MCF 10A (cell line): ENCODE results near the gene RAPGEF1. TPM values are rescaled to one million over a fixed set of nuclear protein-coding genes. Genes with fewer than 3 reads are reported as not detected.

Source experiments
- BruUV-seq: library from RNA; stranded (reverse); fragments of 400-500 nt; replicated peaks from 2 replicates; lab custom pipeline; 2021; lab: Mats Ljungman, UMichigan
- CTCF ChIA-PET: fragments of 300-600 bp; sonication (Branson Sonifier 250); formaldehyde crosslinking; extraction: SDS; loops from one replicate; lab custom pipeline; 2021; ENCODE audit warnings: antibody characterized with exemption, inconsistent platforms; lab: Yijun Ruan, JAX
- POLR2A ChIA-PET: fragments of 300-600, 350-650 bp; sonication (Branson Sonifier 250); formaldehyde crosslinking; extraction: SDS; loops from one replicate; lab custom pipeline; 2020; ENCODE audit warnings: antibody characterized with exemption, inconsistent platforms; lab: Yijun Ruan, JAX
- DNase-seq: peaks from one replicate; pipeline ENCODE4 v3.0.0-alpha.2; 2018; ENCODE audit not compliant: unreplicated experiment
- H3K27ac Mint-ChIP-seq: one replicate; pipeline ENCODE4 v1.8.0; 2022; ENCODE audit warnings: mild to moderate bottlenecking, low read depth, mixed read lengths; ENCODE audit not compliant: unreplicated experiment
- H3K27me3 Mint-ChIP-seq: one replicate; pipeline ENCODE4 v1.8.0; 2022; ENCODE audit warnings: mixed read lengths; ENCODE audit not compliant: insufficient read depth, unreplicated experiment
- H3K36me3 Mint-ChIP-seq: one replicate; pipeline ENCODE4 v1.8.0; 2022; ENCODE audit warnings: mild to moderate bottlenecking, moderate library complexity, mixed read lengths; ENCODE audit not compliant: insufficient read depth, unreplicated experiment
- H3K4me1 Mint-ChIP-seq: one replicate; pipeline ENCODE4 v1.8.0; 2022; ENCODE audit warnings: mixed read lengths; ENCODE audit not compliant: insufficient read depth, unreplicated experiment
- H3K4me3 Mint-ChIP-seq: one replicate; pipeline ENCODE4 v1.8.0; 2022; ENCODE audit warnings: mild to moderate bottlenecking, moderate library complexity, mixed read lengths; ENCODE audit not compliant: unreplicated experiment
- H3K9me3 Mint-ChIP-seq: one replicate; pipeline ENCODE4 v1.8.0; 2022; ENCODE audit warnings: mixed read lengths; ENCODE audit not compliant: unreplicated experiment
- CTCF ChIP-seq: fragments of 200-600 bp; IDR thresholded peaks from one replicate; pipeline ENCODE4 v1.8.0; 2022; ENCODE audit warnings: antibody characterized with exemption, mild to moderate bottlenecking; ENCODE audit not compliant: unreplicated experiment
- intact Hi-C: fragments of 100-400 bp; cut with micrococcal nuclease; formaldehyde crosslinking; loops from 2 replicates; pipeline ENCODE4 v1.14.1; 2022
- total RNA-seq: library from RNA; stranded (reverse); gene quantifications from 2 replicates; pipeline ENCODE4 v1.2.3, GENCODE V29; 2022

RAPGEF1 gene
- total RNA-seq, 1 experiment from 2014 or later: 55.4 TPM

DNA sequence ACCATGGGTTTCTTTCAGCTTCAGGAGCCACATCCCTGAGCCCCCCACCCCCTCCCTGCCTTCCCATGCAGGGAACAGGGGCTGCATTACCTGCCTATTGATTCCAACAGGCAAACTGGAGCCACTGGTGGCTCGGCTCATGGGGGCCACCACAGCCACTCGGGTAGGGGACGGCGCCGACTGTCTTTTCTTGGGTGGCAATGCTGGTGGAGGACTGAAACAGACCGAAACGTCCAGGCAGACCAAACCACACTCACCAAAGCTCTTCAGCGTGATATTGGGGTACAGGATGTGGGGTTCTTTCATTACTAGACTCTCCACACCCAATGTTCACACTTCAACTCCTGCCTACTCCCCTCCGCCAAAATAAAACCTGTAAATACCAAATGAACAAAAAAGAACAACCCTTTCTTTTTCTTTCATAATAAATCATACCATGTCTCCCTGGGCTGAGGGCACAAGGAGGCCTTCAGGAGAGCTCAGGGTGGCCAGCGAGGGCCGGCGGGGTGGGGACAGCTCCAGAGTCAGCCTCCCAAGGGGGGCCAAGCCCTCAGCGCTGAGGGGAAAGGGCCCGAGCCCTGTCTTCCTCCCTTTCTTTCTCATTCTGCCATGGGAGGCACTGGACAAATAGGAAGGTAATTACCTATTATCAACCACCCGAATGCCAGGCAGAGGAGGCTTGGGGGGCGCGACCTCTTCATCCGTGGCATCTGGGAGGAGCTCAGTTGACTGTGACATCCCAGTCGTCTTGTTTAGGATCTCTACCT is 111.2 kb downstream of the RAPGEF1 start:
- Mint-ChIP-seq H3K27ac (no peak overlapping the region), H3K27me3 (no peaks in the 10 kb centered on the region), H3K4me3 (no peak overlapping the region), H3K36me3 (peaks cover 29% of the 10 kb centered on the region), H3K9me3 (no peaks in the 10 kb centered on the region), H3K4me1 (peaks cover 10% of the 10 kb centered on the region)
- BruUV-seq: no TSS peak
- CTCF ChIA-PET: interaction anchor here (0.6 kb wide), 1 partner anchor 99 kb away, joined by 3 read pairs; no protein-coding TSS in a partner anchor
- no peak for TF ChIP-seq CTCF
- intact Hi-C loops: no loop called here
- POLR2A ChIA-PET: no interaction called here
- DNase-seq: no peak

GRCh38 chr9:131627648-131628458 is 112.0 kb downstream of the RAPGEF1 start:
- ChIA-PET POLR2A (no interaction called here), CTCF (interaction anchor here (0.6 to 0.7 kb wide), 2 partner anchors 21 to 100 kb away, joined by 3 read pairs; no protein-coding TSS in a partner anchor)
- H3K27ac Mint-ChIP-seq: no peak overlapping the region
- intact Hi-C loops: no loop called here
- BruUV-seq: no TSS peak
- no peak for TF ChIP-seq CTCF
- DNase-seq: no peak
- H3K36me3 Mint-ChIP-seq: peaks cover 29% of the 10 kb centered on the region
- H3K4me1 Mint-ChIP-seq: peaks cover 2% of the 10 kb centered on the region
- no peak overlapping the region for H3K4me3 Mint-ChIP-seq
- H3K27me3 Mint-ChIP-seq: no peaks in the 10 kb centered on the region
- H3K9me3 Mint-ChIP-seq: no peaks in the 10 kb centered on the region

DNA sequence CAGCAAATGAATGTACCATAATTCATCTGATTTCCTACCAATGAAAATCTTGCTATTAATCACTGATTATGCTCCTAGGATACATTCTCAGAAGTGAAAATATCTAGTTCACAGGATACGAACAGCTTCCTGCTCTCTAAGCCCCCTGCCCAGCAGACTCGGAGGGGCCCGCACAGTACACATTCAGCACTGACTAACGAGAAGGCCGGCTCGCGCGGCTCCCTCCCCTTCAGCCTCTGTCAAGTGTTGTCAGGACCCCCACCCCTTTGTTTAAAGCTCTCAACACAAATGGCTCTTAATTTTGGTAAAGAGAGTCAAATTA is 112.6 kb downstream of the RAPGEF1 start:
- DNase-seq: no peak
- TF ChIP-seq CTCF: no peak
- peaks cover under 1% of the 10 kb centered on the region for H3K4me1 Mint-ChIP-seq
- H3K4me3 Mint-ChIP-seq: no peak overlapping the region
- intact Hi-C loops: no loop called here
- ChIA-PET POLR2A (no interaction called here), CTCF (interaction anchor here (0.7 kb wide), 1 partner anchor 20 kb away, joined by 3 read pairs; no protein-coding TSS in a partner anchor)
- no peaks in the 10 kb centered on the region for H3K9me3 Mint-ChIP-seq
- peaks cover 27% of the 10 kb centered on the region for H3K36me3 Mint-ChIP-seq
- no TSS peak for BruUV-seq
- H3K27me3 Mint-ChIP-seq: no peaks in the 10 kb centered on the region
- H3K27ac Mint-ChIP-seq: no peak overlapping the region
